Stimulated activated CD8-positive, alpha-beta memory T cell treated with anti-CD3 and anti-CD28 coated beads, Interleukin-15, amount 100 ng/mL, for 4 hours (primary cell): ENCODE data around the gene FBXW4.
A peak's percentile ranks its signal among the peaks of the same experiment; 100 is the strongest.

Source experiments
- DNase-seq, 2 donors: peaks; one replicate each; pipeline ENCODE4 v3.0.0-alpha.2; 2020; ENCODE audit warnings: low read depth in 2 of 2

Gene FBXW4, protein sequence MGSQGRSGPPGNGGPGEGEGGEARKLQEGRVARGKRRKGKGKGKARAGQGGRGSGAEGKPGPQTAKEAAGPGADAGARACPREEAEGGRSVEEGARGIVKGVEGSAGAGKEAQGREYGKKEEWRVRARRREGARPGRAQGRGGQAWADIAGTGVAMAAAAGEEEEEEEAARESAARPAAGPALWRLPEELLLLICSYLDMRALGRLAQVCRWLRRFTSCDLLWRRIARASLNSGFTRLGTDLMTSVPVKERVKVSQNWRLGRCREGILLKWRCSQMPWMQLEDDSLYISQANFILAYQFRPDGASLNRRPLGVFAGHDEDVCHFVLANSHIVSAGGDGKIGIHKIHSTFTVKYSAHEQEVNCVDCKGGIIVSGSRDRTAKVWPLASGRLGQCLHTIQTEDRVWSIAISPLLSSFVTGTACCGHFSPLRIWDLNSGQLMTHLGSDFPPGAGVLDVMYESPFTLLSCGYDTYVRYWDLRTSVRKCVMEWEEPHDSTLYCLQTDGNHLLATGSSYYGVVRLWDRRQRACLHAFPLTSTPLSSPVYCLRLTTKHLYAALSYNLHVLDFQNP

DNA sequence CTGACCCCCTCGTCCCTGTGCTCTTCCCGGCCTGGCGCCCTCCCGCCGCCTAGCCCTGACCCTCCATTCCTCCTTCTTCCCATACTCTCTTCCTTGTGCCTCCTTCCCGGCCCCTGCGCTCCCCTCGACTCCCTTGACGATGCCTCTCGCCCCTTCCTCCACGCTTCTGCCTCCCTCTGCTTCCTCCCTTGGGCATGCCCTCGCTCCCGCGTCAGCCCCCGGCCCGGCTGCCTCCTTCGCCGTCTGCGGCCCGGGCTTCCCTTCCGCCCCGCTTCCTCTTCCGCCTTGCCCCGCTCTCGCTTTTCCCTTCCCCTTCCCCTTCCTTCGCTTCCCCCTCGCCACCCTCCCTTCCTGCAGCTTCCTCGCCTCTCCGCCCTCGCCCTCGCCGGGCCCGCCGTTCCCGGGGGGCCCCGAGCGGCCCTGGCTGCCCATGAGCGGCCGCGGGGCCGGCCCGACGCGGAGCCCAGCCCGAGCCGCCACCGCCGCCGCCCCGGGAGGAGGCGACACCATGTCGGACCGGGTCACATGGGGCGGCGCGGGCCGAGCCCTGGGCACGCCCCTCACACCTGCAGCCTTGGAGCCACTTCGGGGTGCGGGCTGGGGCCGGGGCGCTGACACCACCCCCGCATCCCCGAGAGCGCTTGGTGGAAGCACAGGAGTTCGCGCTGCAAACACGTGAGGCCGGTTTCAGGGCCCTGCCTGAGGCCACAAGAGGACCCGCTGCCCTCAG is at the start of gene FBXW4:
Gene FBXW4 (minus strand): TSS at position 497 of the 730 bp plus-strand sequence. CDS start 65 bp downstream, at position 432.
- DNase-seq: peak; percentile 57 to 58

DNA sequence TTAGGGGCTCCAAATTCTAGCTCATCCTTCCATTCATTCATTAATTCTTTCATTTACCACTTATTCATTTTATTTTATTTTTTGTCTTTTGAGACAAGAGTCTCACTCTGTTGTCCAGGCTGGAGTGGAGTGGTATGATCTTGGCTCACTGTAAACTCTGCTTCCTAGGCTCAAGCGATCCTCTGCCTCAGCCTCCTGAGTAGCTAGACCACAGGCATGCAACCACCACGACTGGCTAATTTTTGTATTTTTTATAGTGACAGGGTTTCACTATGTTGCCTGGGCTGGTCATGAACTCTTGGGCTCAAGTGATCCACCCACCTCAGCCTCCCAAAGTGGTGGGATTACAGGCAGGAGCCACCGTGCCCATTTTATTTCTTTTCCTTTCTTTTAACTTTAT is 49.3 kb upstream of the FBXW4 start:
- no peak for DNase-seq

DNA sequence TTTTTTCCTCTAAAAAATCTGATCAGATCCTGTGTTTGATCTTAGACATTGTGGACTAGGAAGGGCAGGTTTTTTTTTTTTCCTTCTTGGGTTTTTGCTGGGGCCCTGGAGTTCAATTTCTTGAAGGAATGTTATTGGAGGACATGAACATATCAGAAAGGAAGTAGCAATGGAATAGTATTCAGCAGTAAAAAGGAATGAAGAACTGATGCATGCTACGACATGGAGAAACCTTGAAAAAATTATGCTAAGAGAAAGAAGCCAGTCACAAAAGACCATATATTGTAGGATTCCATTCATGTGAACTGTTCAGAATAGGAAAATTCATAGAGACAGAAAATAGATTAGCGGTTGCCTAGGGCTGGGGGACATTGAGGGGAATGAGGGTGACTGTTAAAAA is 47.0 kb upstream of the FBXW4 start:
- no peak for DNase-seq

DNA sequence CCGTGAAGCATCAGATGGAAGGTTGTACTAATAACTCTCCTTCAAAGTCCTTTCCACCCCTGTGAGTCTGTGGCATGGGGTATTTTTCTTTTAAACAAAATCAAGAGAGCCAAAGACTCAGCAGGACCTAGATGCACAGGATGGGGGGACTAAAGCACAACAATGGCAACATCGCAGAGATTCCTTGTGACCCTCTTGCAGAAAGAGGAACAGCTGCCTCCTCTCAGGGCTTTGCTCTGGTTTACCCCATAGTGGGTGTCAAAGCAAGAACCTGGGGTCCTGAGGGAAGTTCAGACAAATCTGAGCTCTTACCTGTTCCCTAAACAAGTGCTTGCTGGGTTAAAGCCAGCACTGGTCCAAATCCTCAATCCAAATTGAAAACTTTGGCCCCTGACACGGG is 41.7 kb upstream of the FBXW4 start:
- no peak for DNase-seq

DNA sequence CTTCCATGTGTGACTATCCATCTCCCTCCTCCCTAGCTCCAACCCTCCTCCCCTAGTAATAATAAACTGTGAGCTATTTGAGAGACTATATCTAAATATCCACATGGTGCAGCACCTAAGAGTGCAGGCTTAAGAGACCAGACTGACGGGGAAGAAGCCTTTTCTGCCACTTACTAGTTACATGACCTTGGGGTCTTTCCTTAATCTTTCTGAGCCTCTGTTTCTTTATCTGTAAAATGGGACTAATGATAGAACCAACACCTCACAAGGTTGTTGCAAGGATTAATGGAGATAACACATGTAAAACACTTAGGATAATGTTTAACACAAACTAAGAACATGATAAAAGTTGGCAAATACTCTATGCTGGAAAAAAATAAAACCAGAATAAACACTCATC is 37.1 kb upstream of the FBXW4 start:
- no peak for DNase-seq

DNA sequence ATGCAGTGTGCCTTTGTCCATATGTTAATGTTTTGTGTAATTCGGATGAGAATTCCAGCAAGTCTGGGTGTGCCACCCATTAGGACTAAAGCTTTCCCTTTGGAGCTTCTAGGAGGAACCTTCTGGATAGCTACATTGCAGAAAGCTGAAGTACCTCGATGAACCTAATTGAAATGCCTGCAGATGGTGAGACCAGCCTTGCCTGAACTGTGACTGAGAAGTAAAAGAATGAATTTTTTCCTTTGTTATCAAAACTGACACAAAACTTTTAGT is 31.1 kb upstream of the FBXW4 start:
- no peak for DNase-seq

DNA sequence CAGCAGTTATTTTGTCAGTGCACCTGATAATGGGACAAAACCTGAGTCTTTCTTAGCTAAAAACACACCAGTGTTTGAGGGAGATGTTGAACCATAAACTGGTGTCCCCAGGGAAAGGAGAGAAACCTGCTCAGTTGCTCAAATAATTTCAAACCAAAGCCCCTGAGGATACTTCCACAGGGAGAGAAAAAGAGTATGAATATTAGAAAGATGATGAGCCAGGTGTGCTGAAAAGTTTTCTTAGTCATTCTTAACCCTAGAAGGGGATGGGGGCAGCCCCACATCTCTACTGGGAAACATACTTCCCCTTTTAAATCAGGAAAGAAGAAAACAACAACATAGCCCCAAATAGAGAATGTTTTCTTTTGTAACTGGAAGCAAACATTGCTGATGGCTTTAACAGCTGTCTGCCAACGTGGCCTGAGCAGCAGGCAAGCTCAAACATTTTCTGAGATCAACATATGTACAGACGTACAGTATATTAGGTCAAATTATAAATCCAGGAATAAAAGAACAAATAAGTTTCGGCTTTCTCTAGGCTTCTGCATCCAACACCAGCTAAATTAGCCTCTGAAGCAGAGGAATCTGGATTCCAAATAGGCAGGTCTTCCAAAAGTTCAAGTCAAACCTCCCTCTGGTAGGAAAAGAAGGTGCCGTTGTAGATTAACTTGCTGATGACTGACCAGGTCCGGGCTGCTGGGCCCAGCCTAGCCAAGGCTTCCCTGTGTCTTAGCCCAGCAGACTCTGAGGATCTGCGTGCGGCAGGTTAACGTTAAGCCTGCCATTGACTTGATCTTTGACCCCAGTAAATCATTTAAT is 30.5 kb upstream of the FBXW4 start:
- DNase-seq: no peak

DNA sequence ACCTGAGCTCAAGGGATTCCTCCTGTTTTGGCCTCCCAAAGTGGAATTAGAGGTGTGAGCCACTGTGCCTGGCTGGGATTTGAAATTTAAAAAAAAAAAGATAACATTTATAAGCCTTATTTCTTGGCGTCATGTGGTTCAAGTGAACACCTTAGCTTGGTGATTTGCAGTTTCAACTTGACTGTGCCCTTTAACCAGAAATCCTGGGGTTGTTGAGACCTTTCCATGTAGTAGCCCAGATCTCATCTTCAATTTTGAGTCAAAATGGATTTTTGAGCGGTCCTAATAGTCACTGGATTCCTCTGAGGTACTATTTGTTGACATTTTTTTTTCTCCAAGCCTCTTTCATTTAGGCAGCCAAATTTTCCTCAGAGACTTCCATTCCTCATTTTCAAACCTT is 29.5 kb upstream of the FBXW4 start:
- no peak for DNase-seq

DNA sequence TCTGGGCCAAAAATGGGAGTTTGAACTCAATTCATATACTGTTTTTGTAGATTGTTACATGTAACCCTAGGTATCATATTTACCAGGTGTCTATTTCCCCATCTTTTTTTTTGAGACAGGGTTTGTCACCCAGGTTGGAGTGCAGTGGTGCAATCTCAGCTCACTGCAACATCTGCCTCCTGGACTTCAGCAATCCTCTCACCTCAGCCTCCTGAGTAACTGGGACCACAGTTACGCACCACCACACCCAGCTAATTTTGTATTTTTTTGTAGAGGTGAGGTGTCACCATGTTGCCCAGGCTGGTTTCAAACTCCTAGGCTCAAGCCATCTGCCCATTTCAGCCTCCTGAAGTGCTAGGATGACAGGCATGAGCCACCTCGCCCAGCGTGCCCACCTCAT is 28.2 kb upstream of the FBXW4 start:
- no peak for DNase-seq

DNA sequence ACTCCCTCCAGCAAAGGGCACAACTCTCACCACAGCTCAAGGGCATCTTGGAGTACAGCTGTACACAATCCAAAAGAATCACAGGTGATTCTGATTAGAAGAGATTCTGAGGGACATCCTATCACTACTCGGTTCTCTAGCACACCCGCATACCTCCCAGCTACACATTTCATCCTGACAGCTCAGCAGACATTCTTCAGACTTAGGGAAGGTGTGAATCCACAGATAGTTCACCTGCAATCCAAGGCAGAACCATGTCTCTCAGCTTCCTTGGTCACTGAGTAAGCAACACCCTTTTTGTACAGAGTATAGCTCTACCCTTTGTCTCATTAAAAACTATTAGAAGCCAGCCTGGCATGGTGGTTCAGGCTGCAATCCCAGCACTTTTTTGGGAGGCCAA is 26.8 kb upstream of the FBXW4 start:
- no peak for DNase-seq

DNA sequence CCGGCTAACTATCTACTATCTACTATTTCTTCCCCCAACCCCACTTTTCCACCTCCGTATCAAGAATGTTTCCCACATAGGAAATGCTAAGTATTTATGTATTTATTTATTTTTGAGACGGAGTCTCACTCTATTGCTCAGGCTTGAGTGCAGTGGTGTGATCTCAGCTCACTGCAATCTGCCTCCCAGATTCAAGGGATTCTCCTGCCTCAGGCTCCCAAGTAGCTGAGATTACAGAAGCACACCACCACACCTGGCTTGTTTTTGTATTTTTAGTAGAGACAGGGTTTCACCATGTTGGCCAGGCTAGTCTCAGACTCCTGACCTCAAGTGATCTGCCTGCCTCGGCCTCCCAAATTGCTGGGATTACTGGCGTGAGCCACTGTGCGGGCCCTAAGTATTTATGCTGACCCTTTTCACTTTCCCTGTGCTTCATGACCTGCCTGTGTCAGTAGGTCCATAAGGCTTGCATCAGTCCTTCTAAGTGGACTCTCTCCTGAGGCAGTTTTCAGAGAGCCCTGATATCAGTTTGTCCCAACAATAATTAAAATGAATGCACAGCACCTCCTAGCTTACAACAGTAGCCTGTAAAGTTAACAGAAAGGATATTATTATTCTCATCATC is 25.7 kb upstream of the FBXW4 start:
- DNase-seq: no peak

DNA sequence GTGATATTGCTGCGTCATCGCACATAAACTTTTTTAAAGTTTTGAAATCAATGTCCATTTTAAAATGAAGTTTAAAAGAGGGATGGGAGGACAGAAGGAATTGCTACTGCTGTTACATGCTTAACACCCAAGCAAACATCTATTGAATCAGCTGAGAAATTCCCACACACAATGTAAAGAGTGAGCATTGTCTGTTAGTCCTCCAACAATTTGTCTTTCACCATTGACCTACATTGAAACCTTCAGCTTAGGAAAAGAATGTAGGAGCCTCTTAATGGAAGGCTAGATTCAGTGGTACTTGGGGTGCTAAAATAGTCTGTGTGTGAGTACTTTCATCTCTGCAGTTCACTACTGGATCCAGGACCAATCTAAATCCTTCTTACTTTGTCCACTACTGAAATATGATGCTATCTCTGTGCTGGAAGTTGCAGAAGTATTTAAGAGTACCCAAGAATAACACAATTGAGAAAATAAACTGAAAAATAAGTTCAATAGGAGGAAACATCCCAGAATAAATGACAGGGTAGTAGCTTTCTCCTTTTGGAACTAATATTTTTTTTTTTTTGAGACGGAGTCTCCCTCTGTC is 23.8 kb upstream of the FBXW4 start:
- no peak for DNase-seq

DNA sequence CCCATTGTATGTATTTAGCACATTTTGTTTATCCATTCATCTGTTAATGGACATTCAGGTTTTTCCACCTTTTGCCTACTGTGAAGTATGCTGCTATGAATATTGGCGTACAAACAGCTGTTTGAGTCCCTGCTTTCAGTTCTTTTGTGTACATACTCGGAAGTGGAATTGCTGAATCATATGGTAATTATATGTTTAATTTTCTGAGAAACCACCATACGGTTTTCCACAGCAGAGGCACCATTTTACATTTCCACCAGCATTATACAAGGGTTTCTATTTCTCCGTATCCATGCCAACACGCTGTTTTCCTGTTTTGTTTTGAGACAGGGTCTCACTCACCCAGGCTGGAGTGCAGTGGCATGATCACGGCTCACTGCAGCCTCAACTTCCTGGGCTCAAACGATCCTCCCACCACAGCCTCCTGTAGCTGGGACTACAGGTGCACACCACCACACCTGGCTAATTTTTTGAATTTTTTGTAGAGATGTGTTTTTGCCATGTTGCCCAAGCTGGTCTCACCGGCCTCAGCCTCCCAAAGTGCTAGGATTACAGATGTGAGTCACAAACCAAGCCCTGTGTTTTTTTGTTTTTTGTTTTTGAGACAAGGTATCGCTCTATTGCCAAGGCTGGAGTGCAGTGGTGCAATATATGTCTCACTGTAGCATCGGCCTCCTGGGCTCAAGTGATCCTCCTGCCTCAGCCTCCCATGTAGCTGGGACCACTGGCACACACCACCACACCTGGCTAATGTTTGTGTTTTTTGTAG is 22.1 kb upstream of the FBXW4 start:
- no peak for DNase-seq

DNA sequence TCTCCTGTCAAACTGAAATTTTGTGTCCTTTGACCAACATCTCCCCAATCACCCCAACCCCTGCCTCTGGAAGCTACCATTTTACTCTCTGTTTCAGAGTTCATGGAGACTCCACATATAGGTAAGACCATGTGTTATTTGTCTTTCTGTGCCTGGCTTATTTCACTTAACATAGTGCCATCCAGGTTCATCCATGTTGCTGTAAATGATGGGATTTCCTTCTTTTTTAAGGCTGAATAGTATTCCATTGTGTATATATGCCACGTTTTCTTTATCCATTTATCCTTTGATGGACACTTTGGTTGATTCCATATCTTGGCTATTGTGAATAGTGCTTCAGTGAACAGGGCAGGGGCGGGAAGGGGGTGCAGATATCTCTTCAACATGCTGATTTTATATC is 18.0 kb upstream of the FBXW4 start:
- no peak for DNase-seq

DNA sequence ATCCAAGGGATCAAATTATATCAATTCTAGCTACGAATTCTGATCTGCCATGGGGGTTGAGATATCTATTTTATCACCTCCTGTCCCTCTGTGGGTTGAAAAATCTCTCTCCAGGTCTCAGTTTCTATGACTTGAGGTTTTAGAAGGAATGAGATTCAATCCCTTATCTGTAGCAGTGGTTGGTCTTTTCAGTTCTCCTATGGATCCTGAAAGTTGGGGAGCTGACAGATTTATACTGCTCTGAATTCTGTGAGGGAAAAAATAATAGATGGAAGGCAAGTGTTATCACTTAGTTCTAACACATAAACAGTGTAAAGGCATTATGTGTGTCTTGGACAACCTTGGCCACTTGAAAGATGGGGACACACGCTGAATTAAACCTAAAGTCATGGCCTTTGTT is 15.8 kb upstream of the FBXW4 start:
- no peak for DNase-seq

DNA sequence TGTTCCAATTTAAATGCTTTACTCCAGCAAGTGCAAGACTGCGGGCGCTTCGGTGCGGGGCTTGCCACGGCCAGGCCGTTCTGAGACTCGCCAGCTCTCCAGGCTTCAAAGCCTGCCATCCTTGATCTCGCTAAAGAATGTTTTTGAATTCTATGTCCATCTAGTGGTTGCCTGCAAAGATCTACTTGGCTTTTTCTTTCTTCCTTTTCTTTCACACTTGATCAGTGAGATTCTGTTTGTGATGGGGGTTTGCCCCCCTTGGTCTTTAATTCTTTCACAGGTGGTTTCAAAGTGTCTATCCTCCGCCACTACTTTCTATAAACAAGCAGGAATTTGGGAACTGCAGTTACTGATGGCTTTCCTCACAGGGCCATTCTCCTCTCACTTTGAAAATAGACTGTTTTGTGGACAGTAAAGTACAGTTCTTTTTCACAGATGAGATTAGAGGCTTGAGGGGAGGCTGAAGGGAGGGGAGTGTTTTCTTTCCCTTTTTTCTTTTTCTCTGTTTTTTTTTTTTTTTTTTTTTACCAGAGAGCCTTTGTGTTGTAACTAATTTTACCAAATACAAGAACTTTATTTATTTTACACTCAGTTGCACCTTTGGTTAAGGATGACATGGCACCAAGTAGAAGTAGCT is 15.2 kb upstream of the FBXW4 start:
- DNase-seq: no peak

DNA sequence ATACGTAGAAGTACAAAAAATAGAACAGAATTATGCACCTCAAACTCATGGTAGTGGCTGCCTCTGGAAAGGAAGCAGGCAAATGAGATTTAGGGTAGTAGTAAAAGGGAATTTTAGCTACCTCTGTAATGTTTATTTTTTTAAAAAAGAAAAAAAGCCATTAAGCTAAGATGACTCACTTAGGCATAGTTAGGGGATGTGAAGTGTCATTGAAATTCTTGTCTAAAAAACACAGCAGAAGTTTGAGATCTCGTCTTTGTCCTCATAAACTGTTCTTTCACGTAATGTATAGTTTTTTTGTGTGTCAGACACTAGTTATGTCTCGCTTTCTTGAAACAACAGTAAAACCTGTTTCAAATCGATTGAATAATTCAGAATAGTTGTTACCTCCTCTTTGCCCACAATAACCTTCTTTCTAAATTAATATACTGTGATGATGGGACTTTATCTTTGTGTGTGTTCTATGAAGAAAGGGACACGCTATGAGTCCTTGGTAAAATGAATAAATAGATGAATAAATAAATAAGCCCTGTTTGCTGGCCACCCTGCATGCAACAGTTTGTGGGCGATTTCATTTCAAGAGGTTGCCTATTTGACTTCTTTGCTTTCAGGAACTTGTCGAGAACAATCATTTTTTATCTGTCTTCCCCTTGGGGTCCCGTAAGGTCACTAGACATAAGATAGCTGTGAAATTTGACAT is 14.5 kb upstream of the FBXW4 start:
- DNase-seq: no peak

DNA sequence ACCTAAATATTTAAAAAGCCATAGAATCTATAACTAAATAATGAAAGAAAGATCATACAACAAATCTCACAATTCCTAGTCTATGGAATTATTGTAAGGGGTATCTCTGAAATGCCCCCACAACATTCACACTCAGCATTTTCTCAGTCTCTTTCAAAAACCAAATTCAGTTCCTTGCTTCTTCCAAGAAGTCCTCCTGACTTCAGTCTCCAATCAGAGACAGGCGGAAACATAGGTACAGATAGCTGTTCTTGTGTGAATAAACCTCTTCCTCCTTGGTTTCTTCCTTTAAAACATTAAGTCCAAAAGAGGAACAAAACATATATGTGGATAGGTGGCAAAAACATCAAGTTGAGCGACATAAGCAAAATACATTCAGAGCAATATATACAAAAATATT is 13.9 kb upstream of the FBXW4 start:
- DNase-seq: no peak

DNA sequence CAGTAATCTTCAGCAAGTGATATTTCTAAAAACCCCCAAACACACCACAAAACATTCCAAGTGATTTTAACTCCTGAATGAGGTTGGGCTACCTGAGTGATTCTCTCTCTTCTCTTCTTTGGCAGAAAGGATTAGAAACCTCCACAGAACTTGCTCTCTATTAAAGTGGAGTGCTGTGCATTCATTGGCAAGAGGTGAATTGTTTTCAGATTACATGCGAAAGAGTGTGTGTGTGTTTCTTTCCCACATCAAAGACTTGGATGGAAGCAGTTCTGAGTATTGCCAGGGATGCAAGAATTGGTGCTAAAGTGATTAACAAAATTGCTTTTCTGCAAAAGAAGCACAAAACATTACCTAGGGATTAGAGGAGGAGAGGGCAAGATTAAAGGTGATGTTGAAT is 13.1 kb upstream of the FBXW4 start:
- no peak for DNase-seq

DNA sequence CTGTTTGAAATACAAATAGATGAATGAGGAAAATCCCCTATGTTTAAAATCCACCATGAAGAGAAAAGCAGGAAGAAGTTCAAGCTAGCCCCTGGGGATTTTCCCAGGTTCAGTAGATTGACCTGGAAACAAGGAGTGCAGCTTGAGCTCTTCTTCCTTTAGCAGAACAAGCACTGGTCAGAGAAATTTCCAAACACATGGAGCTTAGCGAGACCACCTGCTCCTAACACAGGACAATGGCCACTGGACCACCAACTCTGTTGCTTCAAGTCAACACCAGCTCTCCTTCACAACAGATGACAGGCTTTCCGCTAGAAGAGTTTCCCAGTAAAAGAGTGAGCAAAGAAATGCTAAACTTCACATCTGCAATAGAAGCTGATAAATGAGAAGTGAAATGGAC is 9.4 kb upstream of the FBXW4 start:
- no peak for DNase-seq
